ENCODE measurements around the gene RIPPLY3.

RIPPLY3 gene, protein sequence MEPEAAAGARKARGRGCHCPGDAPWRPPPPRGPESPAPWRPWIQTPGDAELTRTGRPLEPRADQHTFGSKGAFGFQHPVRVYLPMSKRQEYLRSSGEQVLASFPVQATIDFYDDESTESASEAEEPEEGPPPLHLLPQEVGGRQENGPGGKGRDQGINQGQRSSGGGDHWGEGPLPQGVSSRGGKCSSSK

DNA sequence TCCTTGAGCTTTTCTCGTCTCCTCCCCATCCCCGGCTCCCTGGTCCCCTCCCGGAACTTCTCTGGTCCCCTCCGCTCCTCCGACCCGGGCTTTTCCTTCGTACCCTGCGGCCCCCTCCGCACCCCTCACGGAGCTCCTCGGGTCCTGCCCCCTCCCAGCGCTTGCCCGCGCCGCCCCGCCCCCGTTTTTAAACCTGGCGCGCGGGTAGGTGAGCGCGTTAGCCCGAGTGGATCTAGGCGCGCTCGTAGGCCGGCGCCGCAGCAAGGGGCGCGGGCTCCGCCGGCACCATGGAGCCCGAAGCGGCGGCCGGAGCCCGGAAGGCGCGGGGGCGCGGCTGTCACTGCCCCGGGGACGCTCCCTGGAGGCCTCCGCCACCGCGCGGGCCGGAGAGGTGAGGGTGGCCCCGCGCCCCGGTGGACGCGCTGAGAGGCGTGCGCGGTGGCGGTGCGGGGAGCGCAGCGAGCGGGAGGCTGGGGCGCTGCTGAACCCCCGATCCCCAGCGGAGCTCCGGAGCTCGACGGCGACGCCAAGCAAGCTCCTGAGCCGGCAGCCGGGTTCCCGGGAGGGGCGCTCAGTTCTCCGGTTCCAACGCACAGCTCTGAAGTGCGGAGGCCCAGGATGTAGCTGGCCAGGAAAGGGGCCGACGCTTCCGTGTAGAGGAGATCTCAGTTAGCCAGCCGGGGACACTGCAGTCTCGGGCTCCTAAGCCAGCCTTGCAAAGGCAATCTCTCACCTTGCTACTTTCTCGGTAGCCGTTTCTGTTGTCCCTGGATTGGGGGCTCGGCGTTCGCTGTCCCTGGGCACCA is at the start of gene RIPPLY3:
TSS of gene RIPPLY3 (plus strand) at position 217 of the 806 bp plus-strand sequence. CDS start at position 288, 71 bp downstream.
- no peak for DNase-seq

DNA sequence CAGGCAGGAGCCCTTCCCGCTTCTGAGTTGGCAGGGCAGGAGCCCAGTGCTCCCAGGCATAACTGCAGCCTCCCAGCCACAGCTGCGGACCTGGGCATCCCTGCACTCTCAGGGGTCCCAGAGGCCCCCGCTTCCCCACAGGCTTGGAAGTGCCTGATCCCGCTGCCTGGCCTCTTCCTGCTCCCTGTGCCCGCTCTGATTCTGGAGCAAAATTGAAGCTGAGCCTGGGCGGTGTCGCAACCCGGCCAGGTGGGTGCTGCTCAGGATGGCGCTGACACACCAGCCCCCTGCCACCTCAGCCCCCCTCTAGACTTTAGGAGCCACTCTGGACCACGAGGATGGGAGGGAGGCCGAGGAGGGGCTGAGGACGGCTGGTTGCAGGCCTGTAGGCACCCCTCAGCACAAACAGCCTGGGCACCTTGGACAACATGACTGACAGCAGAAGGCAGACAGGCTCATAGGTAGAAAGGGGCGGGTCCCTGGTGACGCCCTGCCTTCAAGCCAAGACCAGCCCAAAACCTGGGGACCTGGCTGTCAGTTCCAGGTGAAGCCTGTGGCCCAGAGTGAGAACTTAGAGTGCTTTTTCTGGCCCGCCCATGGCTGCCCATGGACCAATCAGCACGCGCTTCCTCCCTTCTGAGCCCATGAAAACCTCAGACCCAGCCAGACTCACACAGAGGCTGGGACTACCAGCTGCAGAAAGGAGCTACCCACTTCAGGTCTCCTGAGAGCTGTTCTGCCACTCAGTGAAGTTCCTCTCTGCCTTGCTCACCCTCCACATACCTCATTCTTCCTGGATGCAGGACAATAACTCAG is 47.3 kb upstream of the RIPPLY3 start:
- DNase-seq: no peak

DNA sequence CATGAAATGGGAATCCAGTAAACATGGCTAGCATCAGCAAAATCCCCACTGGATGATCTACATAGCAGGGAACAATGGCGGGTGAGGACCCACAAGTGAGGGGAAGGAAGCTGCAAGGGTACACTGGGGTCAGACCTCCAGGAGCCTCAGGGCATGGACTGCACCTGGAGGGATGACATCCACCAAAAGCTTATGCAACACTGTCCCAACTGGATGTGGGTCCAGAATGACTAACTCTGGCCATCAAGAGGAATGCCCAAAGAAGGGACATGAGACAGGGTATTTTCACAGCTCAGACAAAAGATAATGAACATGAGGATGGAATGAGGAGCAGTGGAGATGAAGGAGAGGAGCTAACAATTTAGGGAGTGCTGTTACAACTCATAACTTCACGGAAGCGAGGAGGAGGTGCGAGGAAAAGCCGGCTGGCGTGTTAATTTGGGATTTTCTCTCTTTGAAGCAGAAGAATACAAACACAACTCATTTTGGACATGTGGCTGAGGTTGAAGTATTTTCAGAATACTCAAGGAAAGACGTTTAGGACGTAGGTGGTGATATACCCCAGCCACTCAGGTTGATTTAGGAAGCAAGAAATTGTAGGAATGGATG is 45.7 kb upstream of the RIPPLY3 start:
- DNase-seq: no peak

DNA sequence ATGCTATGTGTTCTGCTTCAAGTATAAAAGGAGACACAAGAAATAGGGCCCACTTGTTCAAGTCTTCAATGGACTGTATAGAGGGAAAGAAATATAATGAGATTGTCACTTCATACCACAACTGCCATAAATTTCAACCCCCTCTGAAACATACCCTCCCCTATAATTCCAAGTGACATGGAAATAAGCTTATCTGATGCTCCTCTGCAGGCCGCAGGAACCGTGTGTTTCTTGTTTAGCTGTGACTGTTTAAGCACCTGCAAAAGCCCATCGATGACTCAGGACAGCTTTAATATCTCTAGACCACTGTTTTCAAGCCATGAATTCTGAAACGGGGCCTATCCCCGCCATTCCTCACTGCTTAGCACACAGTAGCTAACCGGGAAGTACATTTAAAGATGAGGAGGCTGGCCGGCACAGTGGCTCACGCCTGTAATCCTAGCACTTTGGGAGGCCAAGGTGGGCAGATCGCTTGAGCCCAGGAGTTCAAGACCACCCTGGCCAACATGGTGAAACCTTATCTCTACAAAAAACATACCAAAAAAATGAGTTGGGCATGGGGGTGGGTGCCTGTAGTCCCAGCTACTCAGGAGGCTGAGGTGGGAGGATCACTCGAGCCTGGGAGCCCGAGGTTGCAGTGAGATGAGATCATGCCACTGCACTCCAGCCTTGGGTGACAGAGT is 44.3 kb upstream of the RIPPLY3 start:
- no peak for DNase-seq

DNA sequence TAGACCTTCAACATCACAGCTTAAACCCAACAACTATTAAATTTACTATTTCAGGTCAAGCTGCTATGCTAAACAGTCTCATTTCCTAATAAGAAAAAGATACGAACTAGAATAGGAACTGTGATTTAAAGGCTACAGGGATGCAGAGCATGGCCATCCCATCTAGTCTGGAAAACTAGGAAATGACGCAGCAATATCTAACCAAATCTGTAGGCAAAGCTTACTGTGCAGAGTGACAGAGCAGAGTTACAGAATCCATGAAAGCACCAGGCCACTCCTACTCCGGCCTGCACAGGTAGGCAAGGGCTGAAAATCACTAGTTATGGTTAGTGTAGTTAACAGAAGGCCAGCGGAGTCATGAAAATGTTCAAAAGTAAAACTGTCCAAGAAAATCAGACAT is 42.1 kb upstream of the RIPPLY3 start:
- DNase-seq: no peak

DNA sequence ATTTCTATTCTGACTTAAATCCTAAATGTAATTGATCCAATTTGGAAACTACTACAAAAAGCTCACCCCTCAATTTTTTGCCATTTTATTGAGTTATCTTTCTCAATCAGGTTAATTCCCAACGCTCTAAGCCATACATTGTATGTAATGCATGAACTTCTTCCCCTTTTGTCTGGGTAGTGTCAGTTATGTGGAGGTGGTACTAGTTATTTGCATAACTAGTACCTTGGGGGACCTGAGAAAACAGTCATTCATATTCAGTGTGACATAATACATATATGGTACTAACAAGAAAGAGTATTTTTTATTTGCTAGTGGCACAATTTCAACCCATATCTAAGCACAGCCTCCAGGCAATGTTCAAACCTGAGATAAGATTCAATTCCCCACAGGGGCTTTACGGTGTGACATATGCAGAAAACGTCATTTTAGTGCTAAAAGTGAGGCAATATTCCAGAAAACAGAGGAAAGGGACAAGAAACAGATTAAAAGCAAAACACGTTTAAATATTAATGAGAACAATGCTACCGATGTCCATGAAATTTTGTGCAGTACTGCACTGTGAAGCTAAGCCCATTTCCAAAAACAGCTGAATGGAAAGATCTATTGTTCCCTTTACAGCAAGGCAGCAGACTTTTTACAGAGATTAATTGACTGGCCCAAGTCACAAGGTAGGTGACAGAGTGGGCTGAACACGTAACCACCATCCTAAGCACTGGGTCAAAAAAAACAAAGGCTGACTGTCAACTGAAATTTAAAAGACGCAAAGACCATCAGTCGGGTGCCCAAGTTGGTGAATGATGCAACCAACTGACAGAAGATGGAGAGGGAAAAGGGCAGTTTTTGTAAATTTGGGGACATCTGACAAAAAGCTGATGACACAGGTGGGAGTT is 41.4 kb upstream of the RIPPLY3 start:
- DNase-seq: no peak

DNA sequence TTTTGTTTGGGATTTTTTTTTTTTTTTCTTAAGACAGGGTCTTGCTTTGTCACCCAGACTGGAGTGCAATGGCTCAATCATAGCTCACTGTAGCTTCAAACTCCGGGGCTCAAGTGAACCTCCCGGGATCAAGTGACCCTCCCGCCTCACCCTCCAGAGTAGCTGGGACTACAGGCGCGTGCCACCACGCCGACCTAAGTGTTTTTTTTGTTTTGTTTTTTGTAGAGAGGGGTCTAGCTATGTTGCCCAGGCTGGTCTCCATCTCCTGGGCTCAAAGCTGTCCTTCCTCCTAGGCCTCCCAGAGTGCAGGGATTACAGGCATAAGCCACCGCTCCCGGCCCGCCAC is 40.8 kb upstream of the RIPPLY3 start:
- no peak for DNase-seq

DNA sequence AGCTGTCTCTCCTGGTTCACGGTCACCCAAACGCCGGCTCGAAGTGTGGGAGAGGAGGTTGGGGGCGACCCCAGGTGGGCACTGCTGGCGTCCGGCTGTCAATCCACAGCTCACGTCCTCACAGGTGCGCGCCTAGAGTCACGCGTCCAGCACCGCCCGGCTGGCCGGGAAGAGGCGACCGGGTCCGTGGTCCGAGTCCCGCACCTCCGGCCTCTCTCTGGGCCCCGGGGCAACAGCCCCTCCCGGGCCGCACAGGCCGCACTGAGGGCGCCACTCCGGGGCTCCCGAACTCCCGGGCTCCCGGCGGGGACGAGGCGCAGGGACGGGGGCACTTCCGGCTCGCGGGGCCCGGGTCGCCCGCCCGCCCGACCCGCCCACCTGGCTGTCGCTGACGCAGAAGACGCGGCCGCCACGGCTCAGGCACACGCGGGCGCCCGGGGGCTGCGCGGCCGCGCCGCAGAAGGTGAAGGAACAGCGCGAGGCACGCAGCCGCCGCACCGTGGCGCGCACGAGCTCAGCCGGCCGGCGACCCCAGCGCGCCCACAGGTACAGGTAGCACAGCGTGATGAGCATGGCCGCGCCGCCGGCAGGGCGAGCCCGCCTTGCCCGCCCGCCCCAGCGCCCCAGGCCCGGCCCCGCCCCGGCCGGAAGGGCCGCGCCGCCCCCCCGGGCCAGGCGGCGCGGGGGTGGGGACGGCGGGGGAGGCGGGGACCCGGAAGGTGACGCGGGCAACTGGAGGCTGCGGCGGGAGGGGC is 40.3 kb upstream of the RIPPLY3 start, which contains the start of gene HLCS:
TSS of gene HLCS (minus strand) at position 604 of the 755 bp plus-strand sequence. CDS start at position 573, 31 bp downstream.
- DNase-seq: peak; percentile 68

DNA sequence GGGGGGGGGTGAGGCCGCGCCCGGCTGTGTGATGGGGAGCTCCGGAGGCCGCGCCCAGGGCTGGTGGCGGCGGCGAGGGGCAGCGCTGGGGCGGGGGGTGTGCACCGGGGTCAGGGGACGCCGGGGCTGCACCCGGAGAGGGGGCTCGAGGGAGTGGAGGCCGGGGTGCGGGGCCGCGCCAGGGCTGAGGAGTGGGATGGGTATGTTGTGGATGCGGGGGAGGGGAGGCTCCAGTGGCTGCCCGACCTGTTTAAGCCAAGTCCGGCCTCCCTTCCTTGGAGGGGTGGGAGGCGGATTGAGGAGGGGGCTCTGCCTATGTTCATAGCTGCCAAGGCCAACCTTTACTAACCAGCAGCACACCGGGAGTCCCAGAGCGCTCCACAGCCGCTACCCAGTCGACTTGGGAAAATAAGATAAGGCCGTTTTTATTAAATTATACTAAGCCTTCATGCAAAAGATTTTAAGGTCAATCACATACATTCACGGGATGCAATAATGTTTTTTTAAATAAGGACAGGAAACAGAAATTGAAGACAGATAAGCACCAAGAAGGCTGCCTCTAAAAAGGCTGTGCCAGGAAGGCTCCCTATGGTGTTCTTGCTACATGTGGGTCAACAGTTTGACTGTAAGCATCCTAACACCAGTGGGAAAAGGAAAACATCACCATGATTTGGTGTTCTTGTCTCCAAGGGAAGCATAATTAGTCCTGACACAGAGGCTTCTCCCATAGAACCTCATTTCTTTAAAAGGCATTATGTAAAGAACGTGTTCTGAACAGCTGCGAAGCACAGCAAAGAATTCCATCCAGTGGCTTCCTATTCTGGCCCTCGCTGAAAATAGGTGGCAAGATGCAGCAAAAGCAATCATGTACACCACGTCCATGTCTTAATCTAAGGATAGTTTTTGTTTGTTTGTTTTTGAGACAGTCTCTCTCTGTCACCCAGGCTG is 39.4 kb upstream of the RIPPLY3 start:
- DNase-seq: no peak

DNA sequence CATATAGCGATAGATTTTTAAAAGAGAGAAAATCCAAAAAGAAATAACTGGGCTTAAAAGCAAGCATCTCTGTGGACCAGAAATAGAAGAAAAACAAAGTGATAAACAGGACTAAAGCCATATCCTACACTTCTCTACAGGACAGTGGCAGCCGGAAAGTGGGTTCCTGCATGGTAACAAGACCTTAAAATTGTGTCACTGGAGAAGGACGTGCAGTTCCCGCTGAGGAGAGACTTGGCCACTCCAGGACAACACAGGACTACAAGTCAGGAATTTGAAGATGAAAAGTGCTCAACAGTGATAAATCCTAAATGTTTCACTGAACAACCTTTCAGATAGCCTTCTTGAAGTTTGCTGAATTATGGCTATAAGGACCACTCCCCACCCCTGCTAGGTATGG is 38.1 kb upstream of the RIPPLY3 start:
- DNase-seq: no peak

DNA sequence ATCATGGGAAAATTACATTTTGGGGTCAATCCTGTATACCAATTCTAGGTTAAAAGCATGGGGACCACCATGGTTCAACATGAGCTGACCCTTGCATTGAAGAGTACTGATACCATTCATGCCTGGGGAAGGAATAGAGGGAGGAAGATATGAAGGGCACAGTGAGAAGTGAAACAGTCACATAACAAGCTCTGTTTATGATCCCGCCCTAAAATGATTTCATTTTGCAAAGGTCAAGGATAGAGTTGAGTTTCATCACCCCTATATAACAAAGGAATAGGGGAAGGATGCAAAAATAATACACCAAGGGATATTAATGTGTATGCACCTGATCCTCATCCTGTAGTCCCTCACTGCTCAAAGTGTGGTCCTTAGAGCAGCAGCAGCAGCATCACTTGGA is 37.5 kb upstream of the RIPPLY3 start:
- no peak for DNase-seq

DNA sequence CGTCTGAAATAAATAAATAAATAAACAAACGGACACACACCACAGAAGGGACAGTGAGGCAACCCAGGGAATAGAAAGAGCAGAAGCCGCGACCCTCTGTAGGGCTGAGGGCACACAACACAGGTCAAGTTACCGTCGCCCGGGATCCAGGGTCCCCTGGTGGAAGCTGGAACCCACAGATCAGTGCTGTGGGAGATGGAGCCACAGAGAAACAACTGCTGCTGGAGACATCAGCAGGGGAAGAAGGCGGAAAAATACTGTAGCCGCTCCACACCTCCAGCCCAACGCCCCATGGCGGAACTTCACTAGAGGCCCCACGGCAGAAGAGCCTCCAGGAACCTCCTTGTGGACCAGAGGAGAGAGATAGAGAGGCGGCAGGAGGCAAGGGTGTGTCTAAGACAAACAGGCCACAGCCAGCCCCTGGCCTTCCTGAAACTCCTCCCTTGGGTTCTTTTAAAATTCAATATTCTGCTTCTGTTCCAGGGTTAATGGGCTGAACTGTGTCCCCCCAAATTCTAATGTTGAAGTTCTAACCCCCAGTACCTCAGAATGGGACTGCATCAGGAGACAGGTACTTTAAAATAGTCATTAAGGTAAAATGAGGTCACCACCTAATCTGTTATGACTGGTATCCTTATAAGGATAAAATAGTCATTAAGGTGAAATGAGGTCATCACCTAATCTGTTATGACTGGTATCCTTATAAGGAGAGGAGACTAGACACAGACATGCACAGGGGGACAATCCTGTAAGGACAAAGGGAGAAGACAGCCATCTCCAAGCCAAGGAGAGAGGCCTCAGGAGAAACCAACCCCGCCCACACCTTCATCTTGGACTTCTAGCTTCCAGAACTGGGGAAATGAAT is 32.3 kb upstream of the RIPPLY3 start:
- DNase-seq: no peak

DNA sequence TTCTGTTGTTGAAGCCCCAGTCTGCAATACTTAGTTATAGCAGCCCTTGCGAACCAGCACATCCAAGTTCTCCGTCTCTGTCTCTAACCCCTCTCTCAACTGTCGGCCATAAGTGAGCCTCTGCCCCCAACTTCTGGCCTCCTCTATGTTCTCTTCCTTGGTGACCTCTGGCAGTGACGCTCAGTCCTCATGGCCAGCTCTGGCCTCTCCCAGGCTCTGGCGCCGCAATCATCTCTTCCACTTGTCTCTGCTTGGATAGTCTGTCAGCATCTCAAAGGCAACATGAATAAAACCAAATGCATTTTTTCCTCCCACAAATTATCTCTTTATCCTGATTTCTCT is 31.7 kb upstream of the RIPPLY3 start:
- DNase-seq: no peak

DNA sequence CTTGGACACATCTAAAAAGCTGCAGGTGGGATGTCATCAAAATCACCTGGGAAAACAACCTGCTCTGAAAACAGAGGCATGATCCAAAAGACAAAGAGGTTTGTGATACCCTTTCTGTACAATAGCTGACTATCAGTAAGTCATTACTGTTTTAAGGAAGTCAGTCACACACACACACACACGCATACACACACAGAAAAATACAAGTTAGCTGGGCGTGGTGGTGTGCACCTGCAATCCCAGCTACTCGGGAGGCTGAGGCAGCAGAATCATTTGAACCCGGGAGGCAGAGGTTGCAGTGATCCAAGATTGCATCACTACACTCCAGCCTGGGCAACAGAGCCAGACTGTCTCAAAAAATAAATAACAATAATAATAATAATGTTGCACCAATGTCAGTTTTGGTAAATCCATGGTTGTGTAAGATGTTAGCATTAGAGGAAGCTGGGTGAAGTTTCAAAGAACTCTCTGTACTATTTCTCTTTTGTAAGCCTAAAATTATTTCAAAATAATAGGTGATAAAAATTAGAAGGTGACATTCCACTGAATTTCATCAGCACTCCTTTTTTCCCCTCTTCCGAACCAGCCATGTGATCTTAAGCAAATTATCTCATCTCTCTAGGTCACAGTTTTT is 30.2 kb upstream of the RIPPLY3 start:
- DNase-seq: no peak

DNA sequence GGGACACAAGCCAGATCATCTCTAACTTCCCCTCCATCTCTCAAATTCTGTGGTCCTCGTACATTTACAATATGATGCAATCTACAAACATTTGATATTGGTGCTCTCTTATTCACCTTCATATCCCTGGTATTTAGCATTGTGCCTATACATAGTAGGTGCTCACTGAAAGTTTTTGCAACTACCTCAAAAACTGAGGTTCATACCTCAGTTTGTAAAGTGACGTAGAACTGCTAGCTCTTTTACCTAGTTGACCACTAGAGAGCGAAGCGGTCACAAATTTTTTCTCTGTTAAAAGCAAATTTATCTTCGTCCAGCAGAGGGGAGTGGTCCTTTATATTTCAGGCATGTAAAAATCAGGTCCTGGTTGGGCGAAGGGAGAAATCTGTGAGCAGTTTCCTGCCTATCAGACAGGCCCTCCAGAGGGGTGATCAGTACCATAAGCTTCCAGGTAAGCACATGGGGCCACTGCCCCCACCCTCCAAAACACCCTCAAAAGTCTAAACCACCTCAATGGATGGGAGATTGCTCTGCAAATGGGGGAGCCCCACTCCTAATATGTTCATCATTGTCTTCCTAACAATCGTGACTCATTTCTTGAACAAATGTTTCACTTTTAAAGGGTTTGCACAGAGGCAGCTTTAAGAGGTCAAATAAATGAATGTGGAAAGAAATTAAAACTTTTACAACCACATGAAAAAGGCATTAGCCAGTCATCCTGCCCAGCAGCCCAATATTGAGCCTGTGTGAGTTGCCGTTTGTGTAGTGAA is 29.4 kb upstream of the RIPPLY3 start:
- DNase-seq: no peak

DNA sequence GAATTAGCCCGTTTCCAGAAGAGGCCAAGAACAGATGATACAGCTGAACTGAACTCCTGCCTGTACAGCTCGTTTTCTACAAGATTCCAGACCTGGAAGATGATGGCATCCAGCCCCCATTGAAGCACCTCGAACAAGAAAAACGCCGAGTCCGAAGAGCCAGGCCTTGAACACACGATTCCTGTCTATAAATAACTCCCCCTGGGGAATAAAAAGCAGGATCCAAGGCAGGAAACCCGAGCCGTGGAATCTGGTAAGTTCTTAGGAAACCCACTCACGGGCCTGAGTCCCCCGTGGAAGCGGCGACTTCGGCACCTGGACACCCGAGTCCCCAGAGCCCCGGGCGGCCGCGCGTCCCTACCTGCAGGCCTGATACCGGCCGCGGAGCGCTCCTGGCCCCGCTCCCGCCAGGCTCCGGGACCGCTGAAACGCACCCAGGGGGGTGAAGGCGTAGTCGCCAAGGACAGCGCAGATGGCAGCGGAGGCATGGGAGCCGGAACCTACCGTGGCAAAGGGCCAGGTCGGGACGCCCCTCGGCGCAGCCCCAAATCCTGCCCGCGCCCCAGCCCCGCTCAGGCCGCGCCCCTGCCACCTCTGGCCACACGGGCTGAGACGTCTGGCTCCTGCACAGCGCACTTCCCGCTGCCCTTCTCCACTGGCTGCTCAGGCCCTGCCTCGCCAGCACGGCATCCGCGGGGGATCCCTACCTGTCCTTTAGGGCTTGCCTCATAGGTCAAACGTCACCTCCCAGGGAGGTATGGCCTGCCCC is 26.0 kb upstream of the RIPPLY3 start:
- no peak for DNase-seq

DNA sequence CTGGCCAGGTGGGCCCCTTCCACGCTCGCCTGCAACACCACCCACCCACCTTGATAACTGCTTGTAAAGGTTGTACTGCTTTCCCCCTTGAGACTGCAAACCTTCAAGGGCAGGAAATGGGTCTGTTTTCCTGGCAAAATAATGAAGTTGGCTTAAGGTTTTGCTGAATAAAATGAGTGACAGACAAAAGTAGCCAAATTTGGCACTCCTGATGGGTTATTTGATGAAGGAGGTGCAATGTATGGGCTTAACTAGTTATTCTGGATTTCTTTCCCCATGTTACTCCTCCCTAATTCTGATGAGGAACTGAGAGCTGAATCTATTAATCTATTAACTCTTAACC is 25.5 kb upstream of the RIPPLY3 start:
- DNase-seq: no peak
